Adrenal gland (tissue), 5 donors: Measurements from ENCODE around the gene NLRP11.

Experiments used
- CTCF ChIP-seq, 6 experiments: fragments of 450-650 bp in 4 of 6; fragments of 200-600 bp in 2 of 6; sonication (generic) in 1 of 6; IDR thresholded peaks; 1 replicate in 5 of 6; 2 replicates in 1 of 6; pipeline versions ENCODE4 v1.5.1 to v1.8.0; 2016 to 2021; ENCODE audit warnings: antibody characterized with exemption in 6 of 6, mild to moderate bottlenecking in 2 of 6, moderate library complexity in 1 of 6
- POLR2A ChIP-seq, 2 donors: fragments of 450-650 bp; IDR thresholded peaks; one replicate each; pipeline ENCODE4 v1.6.1; 2017; ENCODE audit warnings: antibody characterized with exemption in 2 of 2, mild to moderate bottlenecking in 2 of 2, moderate library complexity in 1 of 2
- donor health status: DM: no; HTN: no; CAD: no.

GRCh38 chr19:55753401-55753800 lies 78.4 kb downstream of the NLRP11 start:
- TF ChIP-seq CTCF (IDR thresholded peaks at IDR 0.05): no peak
- no peak for TF ChIP-seq POLR2A (IDR thresholded peaks at IDR 0.05)
